NCI-H82 treated with DMSO at 0.1 percent for 48 hours (cell line): Measurements from ENCODE around the gene KIAA0408.
A peak's percentile ranks its signal among the peaks of the same experiment; 100 is the strongest.

ENCODE experiments used
- DNase-seq: peaks from one replicate; lab custom pipeline; 2025; ENCODE audit not compliant: unreplicated experiment; lab: John Stamatoyannopoulos, UW

Gene KIAA0408

GRCh38 chr6:127459231-127459641 is at the start of gene KIAA0408:
Gene KIAA0408, minus strand, starts transcription at chr6:127459389. Its CDS starts 5,408 bp downstream, at chr6:127453981.
- DNase-seq: no peak

- no peak for DNase-seq
Observed at GRCh38 chr6:127506894-127507293, 47.7 kb upstream of the KIAA0408 start.

DNA sequence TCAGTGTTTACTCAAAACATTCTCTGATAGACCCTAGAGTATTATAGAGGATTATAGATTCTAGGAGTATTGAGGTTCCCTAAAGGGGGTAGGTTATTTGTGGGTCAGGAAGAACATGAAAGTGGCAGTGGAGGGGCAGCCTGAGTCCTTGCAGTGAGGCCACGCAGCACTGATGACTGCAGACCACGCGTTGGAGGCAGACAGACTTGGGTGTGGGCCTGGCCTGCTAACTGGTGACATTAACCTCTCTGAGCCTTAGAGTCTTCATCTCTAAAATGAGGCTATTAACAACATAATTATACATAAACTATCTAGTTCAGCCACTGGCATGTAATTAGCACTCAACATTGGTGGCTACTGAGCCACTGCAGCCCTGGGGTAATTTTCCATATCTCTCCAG is 43.8 kb upstream of the KIAA0408 start:
- no peak for DNase-seq

DNA sequence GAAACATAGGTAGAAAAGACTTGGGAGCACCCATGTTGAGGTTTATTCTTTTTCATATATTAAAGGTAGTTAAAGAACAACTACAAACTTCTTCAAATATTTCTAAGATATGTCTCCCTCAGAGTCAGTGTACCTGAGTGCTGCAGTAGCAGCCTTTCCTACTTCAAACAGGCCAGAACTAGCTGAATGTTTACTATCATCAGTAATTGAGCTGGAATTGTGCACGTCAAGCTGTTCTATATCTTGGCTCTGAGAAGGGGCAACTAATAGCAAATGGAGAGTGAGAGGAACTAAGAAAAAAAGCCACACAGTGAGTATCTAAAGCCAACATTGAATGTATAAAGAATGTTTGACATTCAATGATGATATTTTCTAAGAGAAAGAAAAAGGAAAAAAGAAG is 38.2 kb upstream of the KIAA0408 start:
- DNase-seq: no peak

- DNase-seq: no peak
Observed at GRCh38 chr6:127496471-127496870, 37.3 kb upstream of the KIAA0408 start.

DNA sequence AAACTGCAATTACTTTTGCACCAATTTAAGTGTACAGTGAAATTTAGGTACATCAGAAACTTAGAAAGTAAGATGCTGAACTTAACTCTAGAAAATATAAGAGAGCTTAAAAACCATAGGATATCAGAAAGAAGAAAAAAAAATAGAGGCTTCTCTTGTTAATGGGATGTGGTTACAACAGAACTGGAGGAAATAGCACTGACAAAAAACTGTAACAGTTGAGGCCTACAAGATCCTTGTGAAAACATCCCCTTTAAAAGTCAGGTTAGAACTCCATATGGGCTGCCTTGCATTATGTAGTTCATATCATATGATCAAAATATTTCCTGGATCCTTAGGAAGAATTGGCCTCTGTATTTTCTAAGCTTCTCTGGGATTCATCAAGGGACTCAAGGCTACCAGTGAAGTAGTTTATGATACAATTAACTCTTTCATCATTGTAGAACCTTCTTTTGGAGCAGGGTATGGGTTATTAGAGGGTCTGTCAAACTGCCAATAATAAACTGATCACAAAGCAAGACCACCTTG is 35.1 kb upstream of the KIAA0408 start:
- no peak for DNase-seq

DNA sequence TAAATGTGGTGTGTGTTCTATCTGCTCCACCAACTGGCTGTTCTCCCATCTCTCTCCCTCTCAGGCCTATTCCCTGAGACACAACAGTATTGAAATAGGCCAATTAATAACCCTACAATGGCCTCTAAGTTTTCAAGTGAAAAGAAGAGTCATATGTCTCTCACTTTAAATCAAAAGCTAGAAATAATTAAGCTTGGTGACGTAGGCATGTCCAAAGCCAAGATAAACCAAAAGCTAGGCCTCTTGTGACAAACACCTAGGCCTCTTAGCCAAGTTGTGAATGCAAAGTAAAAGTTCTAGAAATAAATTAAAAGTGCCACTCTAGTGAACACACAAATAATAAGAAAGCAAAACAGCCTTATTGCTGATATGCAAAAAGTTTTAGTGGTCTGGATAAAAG is 30.1 kb upstream of the KIAA0408 start:
- DNase-seq: no peak

GRCh38 chr6:127486934-127487333 is 27.7 kb upstream of the KIAA0408 start:
- no peak for DNase-seq

DNA sequence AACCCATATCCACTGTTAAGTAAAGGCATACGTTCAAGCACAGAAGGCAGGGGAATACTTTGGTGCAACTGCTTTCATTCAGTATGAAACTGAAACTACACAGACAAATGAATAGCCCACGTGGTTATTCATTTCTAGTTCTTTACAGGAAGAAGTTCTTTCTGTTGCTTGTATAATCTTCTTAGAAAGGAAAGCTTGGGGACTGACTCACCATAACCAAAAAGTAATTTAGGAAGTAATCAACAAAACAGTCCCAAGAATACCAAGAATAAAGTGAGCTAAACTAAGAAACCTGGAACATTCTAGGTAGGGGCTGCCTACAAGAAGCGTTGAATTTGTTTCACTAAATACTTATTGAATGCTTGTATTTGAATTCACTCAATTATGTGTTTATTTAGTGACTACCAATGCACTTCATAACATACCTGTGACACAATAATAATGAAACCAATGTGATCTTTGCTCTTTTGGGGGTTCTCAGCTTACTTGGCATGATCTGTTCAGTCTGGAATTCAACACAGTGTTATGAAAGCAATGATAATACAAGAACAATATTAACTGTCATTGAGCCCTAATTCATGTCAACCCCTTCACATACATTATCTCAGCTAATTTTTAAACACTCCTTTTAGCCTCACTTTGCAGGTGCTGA is 25.1 kb upstream of the KIAA0408 start:
- DNase-seq: no peak

GRCh38 chr6:127483399-127484055 is 24.3 kb upstream of the KIAA0408 start:
- no peak for DNase-seq

DNA sequence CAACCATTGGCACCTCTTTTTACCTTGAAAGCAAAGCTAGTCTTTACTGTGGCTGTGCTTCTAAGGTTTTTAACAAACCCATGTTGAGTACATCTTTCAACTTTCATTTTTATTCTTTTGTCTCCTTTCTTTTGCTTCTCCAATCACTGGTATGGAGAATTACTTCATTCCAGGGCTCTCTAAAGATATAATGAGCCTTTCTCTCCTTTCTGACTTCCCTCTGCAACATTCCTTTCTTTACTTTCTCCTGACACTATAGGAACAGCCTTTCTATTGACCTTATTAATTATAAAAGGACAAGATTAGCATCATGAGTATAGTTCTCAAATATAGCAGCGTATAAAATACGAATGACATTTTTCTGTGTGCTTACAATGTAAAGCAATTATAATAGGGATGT is 23.1 kb upstream of the KIAA0408 start:
- DNase-seq: no peak

- no peak for DNase-seq
Observed at GRCh38 chr6:127481628-127482027, 22.4 kb upstream of the KIAA0408 start.

- no peak for DNase-seq
Observed at GRCh38 chr6:127481111-127481510, 21.9 kb upstream of the KIAA0408 start.

DNA sequence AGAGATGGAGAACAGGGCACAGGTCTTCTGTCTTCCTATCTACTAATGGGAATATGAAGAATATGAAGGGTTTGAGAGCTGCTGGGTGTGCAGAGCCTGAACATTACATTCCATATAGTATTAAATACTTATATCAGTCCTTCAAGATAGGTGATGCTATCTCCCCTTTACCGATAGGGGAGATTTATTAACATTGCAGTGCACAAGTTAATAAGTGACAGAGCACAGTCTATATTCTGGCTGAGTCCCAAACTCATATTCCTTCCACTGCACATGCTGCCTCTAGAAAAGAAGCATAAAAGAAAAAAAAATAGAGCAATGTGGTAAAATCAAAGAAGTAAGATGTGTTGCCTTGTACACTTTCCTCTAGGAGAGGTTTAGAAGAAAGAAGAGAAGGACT is 18.5 kb upstream of the KIAA0408 start:
- no peak for DNase-seq

GRCh38 chr6:127475823-127476176 is 16.6 kb upstream of the KIAA0408 start:
- DNase-seq: no peak

GRCh38 chr6:127475135-127475822 is 16.1 kb upstream of the KIAA0408 start:
- DNase-seq: no peak

DNA sequence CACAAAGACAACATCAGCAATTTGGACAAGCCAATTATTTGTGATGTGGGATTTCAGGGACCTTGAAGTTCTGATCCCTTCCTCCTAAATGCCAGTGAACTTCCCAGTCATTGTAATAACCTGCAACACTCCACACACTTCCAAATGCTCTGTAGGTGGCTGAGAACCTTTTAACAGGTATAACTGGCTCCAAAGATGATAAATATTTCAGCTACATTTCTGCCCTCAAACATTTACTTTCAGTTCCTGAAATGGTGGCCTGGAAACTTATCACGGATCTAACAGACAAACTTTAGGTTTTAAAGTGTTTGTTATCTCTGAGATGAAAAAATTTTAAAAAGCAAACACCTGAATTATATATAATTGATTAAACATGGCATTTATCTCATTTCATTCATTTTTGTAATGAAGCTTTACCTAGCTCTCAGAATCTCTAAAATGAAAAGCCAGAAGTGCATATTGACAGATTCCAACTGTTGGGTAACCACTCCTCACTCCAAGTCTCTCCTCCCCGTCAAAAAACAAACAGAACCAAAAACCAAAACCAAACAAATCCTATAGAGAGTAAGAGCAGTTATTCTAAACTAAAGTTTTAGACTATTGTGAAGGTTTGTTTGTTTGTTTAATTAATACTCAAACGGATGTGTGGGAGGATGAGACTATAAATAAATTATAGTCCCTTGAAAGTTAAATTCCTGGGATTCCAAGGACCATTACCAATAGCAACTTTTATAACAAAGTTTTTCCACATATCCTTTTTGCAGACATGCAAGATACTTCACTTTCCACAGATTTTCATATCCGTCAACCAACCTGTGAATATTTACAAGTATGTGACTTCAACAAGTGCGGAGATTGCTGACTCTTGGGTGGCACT is 12.4 kb upstream of the KIAA0408 start:
- no peak for DNase-seq

DNA sequence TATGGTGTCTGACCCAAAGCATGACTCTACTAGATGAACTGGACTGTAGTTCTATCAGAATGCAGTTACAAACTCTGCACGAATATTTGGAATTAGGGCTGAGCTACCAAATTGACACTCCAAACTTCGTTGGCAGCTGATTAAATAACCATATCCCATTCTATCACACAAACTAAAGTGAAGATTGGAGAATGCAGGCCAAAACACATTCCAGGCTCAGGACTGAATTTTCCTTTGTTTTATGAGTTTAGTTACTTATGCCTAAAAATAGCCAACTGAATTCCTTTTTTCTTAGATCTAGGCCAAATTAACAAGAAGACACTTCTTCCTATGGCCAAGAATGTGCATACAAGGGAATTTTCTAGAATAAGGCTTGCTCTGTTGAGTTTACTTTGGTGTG is 9.7 kb upstream of the KIAA0408 start:
- DNase-seq: no peak

- DNase-seq: no peak
Observed at GRCh38 chr6:127466416-127466815, 7.2 kb upstream of the KIAA0408 start.

GRCh38 chr6:127464881-127465459 is 5.8 kb upstream of the KIAA0408 start:
- DNase-seq: peak; percentile 38
